Upper lobe of right lung (tissue), 1 donor: Measurements from ENCODE around the gene RPE. TPM values are rescaled to one million over a fixed set of nuclear protein-coding genes. Genes with fewer than 3 reads are reported as not detected.

Experiments
- ATAC-seq: fragments of 200-7000 bp; cut with Tn5 transposase; one replicate; pipeline ENCODE4 v1.9.1; 2020; ENCODE audit warnings: mild to moderate bottlenecking, moderate library complexity
- DNase-seq: peaks from one replicate; pipeline ENCODE4 v3.0.0-alpha.2; 2020
- H3K27ac ChIP-seq: fragments of 200-600 bp; one replicate; pipeline ENCODE4 v1.8.0; 2022
- H3K27me3 ChIP-seq: fragments of 200-600 bp; one replicate; pipeline ENCODE4 v1.8.0; 2022; ENCODE audit warnings: mild to moderate bottlenecking
- H3K36me3 ChIP-seq: fragments of 200-600 bp; one replicate; pipeline ENCODE4 v1.8.0; 2022
- H3K4me1 ChIP-seq: fragments of 200-600 bp; one replicate; pipeline ENCODE4 v1.8.0; 2022
- H3K4me3 ChIP-seq: fragments of 200-600 bp; one replicate; pipeline ENCODE4 v1.8.0; 2022; ENCODE audit warnings: mild to moderate bottlenecking
- H3K9me3 ChIP-seq: fragments of 200-600 bp; one replicate; pipeline ENCODE4 v1.8.0; 2022
- CTCF ChIP-seq: fragments of 200-600 bp; IDR thresholded peaks from one replicate; pipeline ENCODE4 v1.8.0; 2022; ENCODE audit warnings: antibody characterized with exemption
- intact Hi-C: fragments of 100-400 bp; cut with DNase I; formaldehyde crosslinking; loops from one replicate; pipeline ENCODE4 v1.11.0; 2022
- total RNA-seq: library from RNA; stranded (reverse); fragmentation: NEBNext Ultra II Directional; extraction: Animal tissue kit (Norgen Biotek cat#: 25700); gene quantifications from one replicate; pipeline ENCODE4 v1.2.1, GENCODE V29; 2021
- donor health status: DM: no; HTN: yes; CAD: no; lungs with severe emphysema.

The RPE gene
- total RNA-seq, 1 donor from 2014 or later = 47.7 TPM

GRCh38 chr2:210003359-210003758 is 921 bp downstream of the RPE start:
- no peak for ATAC-seq
- Histone ChIP-seq H3K36me3 (no peaks in the 10 kb centered on the region), H3K27me3 (no peaks in the 10 kb centered on the region), H3K9me3 (no peaks in the 10 kb centered on the region), H3K4me1 (peaks cover 32% of the 10 kb centered on the region), H3K4me3 (peak overlapping the region; percentile 99), H3K27ac (peak overlapping the region; percentile 80)
- no peak for DNase-seq
- TF ChIP-seq CTCF = no peak
- intact Hi-C loops = no loop called here

GRCh38 chr2:210004881-210005280 is 2.4 kb downstream of the RPE start:
- intact Hi-C loops = no loop called here
- peaks cover 32% of the 10 kb centered on the region for H3K4me1 ChIP-seq
- no peak for ATAC-seq

GRCh38 chr2:210007895-210008294 is 5.5 kb downstream of the RPE start:
- H3K4me3 ChIP-seq = no peak overlapping the region
- TF ChIP-seq CTCF = no peak
- H3K36me3 ChIP-seq = peaks cover 14% of the 10 kb centered on the region
- H3K27ac ChIP-seq = no peak overlapping the region
- no peaks in the 10 kb centered on the region for H3K9me3 ChIP-seq
- H3K27me3 ChIP-seq = no peaks in the 10 kb centered on the region
- peaks cover 28% of the 10 kb centered on the region for H3K4me1 ChIP-seq
- no peak for DNase-seq
- intact Hi-C loops = no loop called here
- peak; percentile 83 for ATAC-seq

More at GRCh38 chr2:210004881-210005280, 2.4 kb downstream of the RPE start:
- Histone ChIP-seq H3K4me3 (no peak overlapping the region), H3K36me3 (no peaks in the 10 kb centered on the region), H3K27me3 (no peaks in the 10 kb centered on the region), H3K27ac (no peak overlapping the region), H3K9me3 (no peaks in the 10 kb centered on the region)
- DNase-seq = no peak
- TF ChIP-seq CTCF = no peak

GRCh38 chr2:210009126-210009525 is 6.7 kb downstream of the RPE start:
- intact Hi-C loops = no loop called here
- ATAC-seq (no peak), DNase-seq (no peak)
- Histone ChIP-seq H3K36me3 (peaks cover 27% of the 10 kb centered on the region), H3K27me3 (no peaks in the 10 kb centered on the region), H3K27ac (no peak overlapping the region), H3K4me1 (peaks cover 17% of the 10 kb centered on the region), H3K9me3 (no peaks in the 10 kb centered on the region), H3K4me3 (no peak overlapping the region)
- TF ChIP-seq CTCF = no peak

GRCh38 chr2:210009896-210010295 is 7.5 kb downstream of the RPE start:
- Histone ChIP-seq H3K4me1 (peaks cover 9% of the 10 kb centered on the region), H3K9me3 (no peaks in the 10 kb centered on the region), H3K27ac (no peak overlapping the region), H3K27me3 (no peaks in the 10 kb centered on the region), H3K4me3 (no peak overlapping the region), H3K36me3 (peaks cover 35% of the 10 kb centered on the region)
- intact Hi-C loops = no loop called here
- no peak for TF ChIP-seq CTCF
- DNase-seq (no peak), ATAC-seq (no peak)

- intact Hi-C loops = no loop called here
- H3K27me3 ChIP-seq = no peaks in the 10 kb centered on the region
- H3K4me3 ChIP-seq = no peak overlapping the region
- DNase-seq (no peak), ATAC-seq (no peak)
- no peak for TF ChIP-seq CTCF
- H3K27ac ChIP-seq = no peak overlapping the region
- H3K9me3 ChIP-seq = no peaks in the 10 kb centered on the region
- H3K4me1 ChIP-seq = no peaks in the 10 kb centered on the region
- H3K36me3 ChIP-seq = peaks cover 100% of the 10 kb centered on the region
Measured at GRCh38 chr2:210020138-210020537, 17.7 kb downstream of the RPE start.
